ENCODE results near the gene HSPA1A. TPM values are rescaled to one million over a fixed set of nuclear protein-coding genes. Genes with fewer than 3 reads are reported as not detected.
A peak's percentile ranks its signal among the peaks of the same experiment; 100 is the strongest.
"Not testable (repeated sequence)": the region's sequence is repeated elsewhere in the genome, so short reads cannot be mapped to it uniquely, and the experiment has no call there.

HSPA1A gene
- total and polyA plus RNA-seq, 3 donors from 2014 or later: 90.4 to 151 (median 113) TPM

DNA sequence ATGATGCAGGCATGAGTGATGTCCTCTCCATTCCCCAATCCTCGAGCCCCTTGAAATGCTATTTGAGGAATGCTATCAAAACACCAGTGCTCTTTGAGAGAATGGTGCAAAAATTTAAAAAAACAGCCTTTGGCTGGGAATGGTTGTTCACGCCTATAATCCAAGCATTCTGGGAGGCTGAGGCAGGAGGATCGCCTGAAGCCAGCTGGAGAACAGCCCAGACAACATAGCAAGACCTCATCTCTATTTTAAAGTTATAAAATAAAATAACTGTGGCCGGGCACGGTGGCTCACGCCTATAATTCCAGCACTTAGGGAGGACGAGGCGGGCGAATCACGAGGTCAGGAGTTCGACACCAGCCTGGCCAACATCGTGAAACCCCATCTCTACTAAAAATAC, 15.6 kb upstream of the HSPA1A start:
- Histone ChIP-seq H3K27ac (no peak overlapping the region), H3K4me1 (peaks cover 6% of the 10 kb centered on the region), H3K36me3 (ENCODE audit: low read depth, missing control alignments) (no peaks in the 10 kb centered on the region), H3K27me3 (no peaks in the 10 kb centered on the region), H3K4me3 (no peak overlapping the region), H3K9me3 (no peaks in the 10 kb centered on the region)
- intact Hi-C loops (cut with DNase I; ENCODE audit: low total_unique reads): no loop called here
- WGBS, 2 donors: 91 to 95% methylated on average over 12 of the region's 12 CpGs
- no peak for DNase-seq
- no peak for TF ChIP-seq POLR2A (IDR thresholded peaks at IDR 0.05)
- no peak for TF ChIP-seq CTCF (IDR thresholded peaks at IDR 0.05)

GRCh38 chr6:31801031-31801927, 14.1 kb upstream of the HSPA1A start:
- H3K27ac ChIP-seq; H3K9me3 ChIP-seq; intact Hi-C loops (cut with DNase I; ENCODE audit: low total_unique reads); H3K4me3 ChIP-seq; H3K4me1 ChIP-seq; DNase-seq; H3K36me3 ChIP-seq (ENCODE audit: low read depth, missing control alignments); H3K27me3 ChIP-seq: not testable (repeated sequence)
- WGBS, 2 donors: 89 to 94% methylated on average over 8 of the region's 8 CpGs

GRCh38 chr6:31805939-31806469, 9.3 kb upstream of the HSPA1A start:
- H3K4me3 ChIP-seq: peak overlapping the region; percentile 72 to 84
- intact Hi-C loops (cut with DNase I; ENCODE audit: low total_unique reads): no loop called here

GRCh38 chr6:31806470-31807272, 8.7 kb upstream of the HSPA1A start, which contains the start of gene LSM2:
Gene LSM2 (minus strand): TSS chr6:31806966. CDS start chr6:31806757, 209 bp downstream.
- peak; percentile 63 for TF ChIP-seq POLR2A (IDR thresholded peaks at IDR 0.05)
- peak in 1 of 3 experiments; percentile 29 for TF ChIP-seq CTCF (IDR thresholded peaks at IDR 0.05)
- H3K4me1 ChIP-seq: peaks cover 8% of the 10 kb centered on the region
- no peaks in the 10 kb centered on the region for H3K27me3 ChIP-seq
- DNase-seq: peak; percentile 98
- peak within 1 kb of the TSS; percentile 97 for H3K27ac ChIP-seq
- peak within 1 kb of the TSS; percentile 72 to 84 for H3K4me3 ChIP-seq
- no peaks in the 10 kb centered on the region for H3K9me3 ChIP-seq
- intact Hi-C loops (cut with DNase I; ENCODE audit: low total_unique reads): no loop called here
- H3K36me3 ChIP-seq (ENCODE audit: low read depth, missing control alignments): no peaks in the 10 kb centered on the region
- 0 to 1% methylated on average over 36 to 51 of the region's 51 CpGs for WGBS, 2 donors

More at GRCh38 chr6:31805939-31806469, 9.3 kb upstream of the HSPA1A start:
- Histone ChIP-seq H3K27me3 (no peaks in the 10 kb centered on the region), H3K27ac (peak overlapping the region; percentile 97), H3K9me3 (no peaks in the 10 kb centered on the region), H3K36me3 (ENCODE audit: low read depth, missing control alignments) (no peaks in the 10 kb centered on the region), H3K4me1 (peaks cover 8% of the 10 kb centered on the region)
- WGBS, 2 donors: 8 to 13% methylated on average over 7 of the region's 7 CpGs
- DNase-seq: no peak
- TF ChIP-seq CTCF (IDR thresholded peaks at IDR 0.05) (no peak), POLR2A (IDR thresholded peaks at IDR 0.05) (no peak)

DNA sequence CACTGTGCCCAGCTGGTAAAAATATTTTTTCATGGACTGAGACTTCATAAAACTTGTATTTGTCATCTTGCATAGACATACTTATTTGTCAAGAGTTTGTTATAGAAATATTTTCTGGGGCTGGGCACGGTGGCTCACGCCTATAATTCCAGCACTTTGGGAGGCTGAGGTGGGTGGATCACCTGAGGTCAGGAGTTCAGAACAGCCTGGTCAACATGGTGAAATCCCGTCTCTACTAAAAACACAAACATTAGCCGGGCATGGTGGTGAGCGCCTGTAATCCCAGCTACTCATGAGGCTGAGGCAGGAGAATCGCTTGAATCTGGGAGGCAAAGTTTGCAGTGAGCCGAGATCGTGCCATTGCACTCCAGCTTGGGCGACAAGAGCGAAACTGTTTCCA, 6.7 kb upstream of the HSPA1A start:
- H3K4me3 ChIP-seq; H3K4me1 ChIP-seq; DNase-seq; intact Hi-C loops (cut with DNase I; ENCODE audit: low total_unique reads); H3K36me3 ChIP-seq (ENCODE audit: low read depth, missing control alignments); H3K27me3 ChIP-seq; H3K9me3 ChIP-seq; H3K27ac ChIP-seq: not testable (repeated sequence)
- WGBS, 2 donors: 87 to 94% methylated on average over 10 of the region's 10 CpGs

All from testis (tissue), 3 donors.